ENCODE measurements around the gene OBP2B. TPM values are rescaled to one million over a fixed set of nuclear protein-coding genes. Genes with fewer than 3 reads are reported as not detected.
A peak's percentile ranks its signal among the peaks of the same experiment; 100 is the strongest.

OBP2B gene
- total and polyA plus RNA-seq, 9 of the 15 experiments (the other 6 are each of a cell fraction or from before 2014, with no cell fraction given): not detected

DNA sequence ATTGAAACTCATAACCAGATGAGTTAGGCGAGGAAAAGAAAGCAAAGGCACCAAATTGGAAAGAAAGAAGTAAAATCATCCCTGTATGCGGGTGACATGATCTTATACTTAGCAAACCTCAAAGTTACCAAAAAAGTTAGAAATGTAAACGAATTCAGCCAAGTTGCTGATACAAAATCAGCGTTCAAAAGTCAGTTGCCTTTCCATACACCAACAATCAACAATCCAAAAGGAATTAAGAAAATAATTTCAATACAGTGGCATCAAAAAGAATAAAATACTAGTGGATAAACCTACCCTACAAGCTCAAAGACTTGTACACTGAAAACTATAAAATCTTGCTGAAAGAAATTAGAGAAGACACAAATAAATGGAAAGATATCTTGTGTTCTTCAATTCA is 14.5 kb downstream of the OBP2B start:
- H3K36me3 ChIP-seq (ENCODE audit: control insufficient read depth, insufficient read depth, low read length): no peaks in the 10 kb centered on the region
- no peaks in the 10 kb centered on the region for H3K79me2 ChIP-seq (ENCODE audit: control insufficient read depth, insufficient read depth, low read length)
- intact Hi-C loops (cut with micrococcal nuclease): no loop called here
- no peak overlapping the region for H3K4me2 ChIP-seq (ENCODE audit: insufficient read depth, low read length)
- no peak overlapping the region for H3K9ac ChIP-seq (ENCODE audit: insufficient read depth in 1 of 2, low read depth in 2 of 2, low read length in 2 of 2)
- no peaks in the 10 kb centered on the region for H3K9me3 ChIP-seq (replicated peaks; ENCODE audit: control insufficient read depth, insufficient read depth, low read depth, low read length)
- no peak overlapping the region for H3K27ac ChIP-seq (ENCODE audit: extremely low read depth, low read depth, low read length)
- CTCF ChIA-PET (ENCODE audit: low intra/inter-chr PET ratio): no interaction called here
- no peaks in the 10 kb centered on the region for H4K20me1 ChIP-seq (replicated peaks; ENCODE audit: control insufficient read depth, insufficient read depth, low read length)
- ATAC-seq: no peak
- WGBS (ENCODE audit: insufficient coverage, low coverage, missing lambda C conversion rate): 0% methylated on average over 4 of the region's 4 CpGs
- DNase-seq (ENCODE audit: extremely low read depth in 1 of 4, low spot score in 3 of 4): no peak
- no TSS peak for BruUV-seq (replicated peaks)
- TF ChIP-seq ADNP (tag; IDR thresholded peaks at IDR 0.05) (no peak), ZC3H8 (IDR thresholded peaks at IDR 0.05) (no peak), GATAD2B (IDR thresholded peaks at IDR 0.05; ENCODE audit: borderline replicate concordance) (no peak), DACH1 (IDR thresholded peaks at IDR 0.05; ENCODE audit: partially characterized antibody) (no peak), ZNF23 (CRISPR knock-in tag; IDR thresholded peaks at IDR 0.05) (no peak), ZKSCAN1 (IDR thresholded peaks at IDR 0.05; ENCODE audit: low read depth, low read length) (no peak), CTBP1 (IDR thresholded peaks at IDR 0.05; ENCODE audit: borderline replicate concordance) (no peak), RNF2 (IDR thresholded peaks at IDR 0.05) (peak; percentile 26; the same call in 1 of the 2 replicates), ZNF436 (CRISPR knock-in tag; IDR thresholded peaks at IDR 0.05) (no peak), ZNF785 (CRISPR knock-in tag; IDR thresholded peaks at IDR 0.05) (no peak), L3MBTL2 (IDR thresholded peaks at IDR 0.05) (no peak), CBX2 (IDR thresholded peaks at IDR 0.05; ENCODE audit: insufficient read depth, low read length, poor library complexity, severe bottlenecking) (peak; percentile 85), CHCHD3 (CRISPR knock-in tag; IDR thresholded peaks at IDR 0.05) (no peak), BMI1 (IDR thresholded peaks at IDR 0.05; ENCODE audit: low read length) (peak; percentile 62), ARNT (IDR thresholded peaks at IDR 0.05) (no peak), CBX8 (IDR thresholded peaks at IDR 0.05; ENCODE audit: borderline replicate concordance, extremely low read depth, low read depth, low read length, poor library complexity, severe bottlenecking) (peak; percentile 96), HMG20A (CRISPR knock-in tag; conservative IDR thresholded peaks at IDR 0.05) (no peak)
- TF ChIP-seq, protein P1, sequence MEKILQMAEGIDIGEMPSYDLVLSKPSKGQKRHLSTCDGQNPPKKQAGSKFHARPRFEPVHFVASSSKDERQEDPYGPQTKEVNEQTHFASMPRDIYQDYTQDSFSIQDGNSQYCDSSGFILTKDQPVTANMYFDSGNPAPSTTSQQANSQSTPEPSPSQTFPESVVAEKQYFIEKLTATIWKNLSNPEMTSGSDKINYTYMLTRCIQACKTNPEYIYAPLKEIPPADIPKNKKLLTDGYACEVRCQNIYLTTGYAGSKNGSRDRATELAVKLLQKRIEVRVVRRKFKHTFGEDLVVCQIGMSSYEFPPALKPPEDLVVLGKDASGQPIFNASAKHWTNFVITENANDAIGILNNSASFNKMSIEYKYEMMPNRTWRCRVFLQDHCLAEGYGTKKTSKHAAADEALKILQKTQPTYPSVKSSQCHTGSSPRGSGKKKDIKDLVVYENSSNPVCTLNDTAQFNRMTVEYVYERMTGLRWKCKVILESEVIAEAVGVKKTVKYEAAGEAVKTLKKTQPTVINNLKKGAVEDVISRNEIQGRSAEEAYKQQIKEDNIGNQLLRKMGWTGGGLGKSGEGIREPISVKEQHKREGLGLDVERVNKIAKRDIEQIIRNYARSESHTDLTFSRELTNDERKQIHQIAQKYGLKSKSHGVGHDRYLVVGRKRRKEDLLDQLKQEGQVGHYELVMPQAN (IDR thresholded peaks at IDR 0.05; ENCODE audit: borderline replicate concordance): no peak
- TF ChIP-seq, protein P2, sequence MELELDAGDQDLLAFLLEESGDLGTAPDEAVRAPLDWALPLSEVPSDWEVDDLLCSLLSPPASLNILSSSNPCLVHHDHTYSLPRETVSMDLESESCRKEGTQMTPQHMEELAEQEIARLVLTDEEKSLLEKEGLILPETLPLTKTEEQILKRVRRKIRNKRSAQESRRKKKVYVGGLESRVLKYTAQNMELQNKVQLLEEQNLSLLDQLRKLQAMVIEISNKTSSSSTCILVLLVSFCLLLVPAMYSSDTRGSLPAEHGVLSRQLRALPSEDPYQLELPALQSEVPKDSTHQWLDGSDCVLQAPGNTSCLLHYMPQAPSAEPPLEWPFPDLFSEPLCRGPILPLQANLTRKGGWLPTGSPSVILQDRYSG (tag; conservative IDR thresholded peaks at IDR 0.05; ENCODE audit: low read depth): no peak
- TF ChIP-seq, protein P3, sequence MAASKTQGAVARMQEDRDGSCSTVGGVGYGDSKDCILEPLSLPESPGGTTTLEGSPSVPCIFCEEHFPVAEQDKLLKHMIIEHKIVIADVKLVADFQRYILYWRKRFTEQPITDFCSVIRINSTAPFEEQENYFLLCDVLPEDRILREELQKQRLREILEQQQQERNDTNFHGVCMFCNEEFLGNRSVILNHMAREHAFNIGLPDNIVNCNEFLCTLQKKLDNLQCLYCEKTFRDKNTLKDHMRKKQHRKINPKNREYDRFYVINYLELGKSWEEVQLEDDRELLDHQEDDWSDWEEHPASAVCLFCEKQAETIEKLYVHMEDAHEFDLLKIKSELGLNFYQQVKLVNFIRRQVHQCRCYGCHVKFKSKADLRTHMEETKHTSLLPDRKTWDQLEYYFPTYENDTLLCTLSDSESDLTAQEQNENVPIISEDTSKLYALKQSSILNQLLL (CRISPR knock-in tag; IDR thresholded peaks at IDR 0.05; ENCODE audit: borderline replicate concordance): no peak
- H3K4me1 ChIP-seq (replicated peaks in 1 of 2; ENCODE audit: control insufficient read depth in 2 of 2, insufficient read depth in 2 of 2, low read length in 2 of 2): peaks cover 0 to 5% of the 10 kb centered on the region in 2 experiments; a peak in 1 of 5 replicates
- H2AFZ ChIP-seq (ENCODE audit: low read depth, low read length): no peak overlapping the region
- no peak overlapping the region for H3K4me3 ChIP-seq
- no peak for FAIRE-seq
- H3K27me3 ChIP-seq (ENCODE audit: control insufficient read depth in 2 of 2, insufficient read depth in 2 of 2, low read length in 2 of 2): peaks cover 31 to 35% of the 10 kb centered on the region in 2 experiments
- H3K9me1 ChIP-seq (ENCODE audit: control insufficient read depth, insufficient read depth, low read length): no peaks in the 10 kb centered on the region
- in situ Hi-C loops (cut with MboI): no loop called here
- POLR2A ChIA-PET: interaction anchor here (0.6 kb wide), 1 partner anchor 161 kb away, joined by 4 read pairs; no protein-coding TSS in a partner anchor

All from K562 (cell line).